GM12892 (cell line): ENCODE measurements around the gene RAD50.
"Not testable (repeated sequence)": the region's sequence is repeated elsewhere in the genome, so short reads cannot be mapped to it uniquely, and the experiment has no call there.

Source experiments
- POLR2A ChIP-seq: IDR thresholded peaks from 2 replicates; pipeline ENCODE4 v1.6.1; 2011; ENCODE audit warnings: low read depth, low read length, control low read depth
- POLR2AphosphoS5 ChIP-seq: IDR thresholded peaks from 2 replicates; pipeline ENCODE4 v1.6.1; 2011; ENCODE audit warnings: low read depth, low read length, control low read depth
- TAF1 ChIP-seq: IDR thresholded peaks from 2 replicates; pipeline ENCODE4 v1.6.1; 2011; ENCODE audit warnings: low read depth, mild to moderate bottlenecking, control low read depth, low read length, borderline replicate concordance

DNA sequence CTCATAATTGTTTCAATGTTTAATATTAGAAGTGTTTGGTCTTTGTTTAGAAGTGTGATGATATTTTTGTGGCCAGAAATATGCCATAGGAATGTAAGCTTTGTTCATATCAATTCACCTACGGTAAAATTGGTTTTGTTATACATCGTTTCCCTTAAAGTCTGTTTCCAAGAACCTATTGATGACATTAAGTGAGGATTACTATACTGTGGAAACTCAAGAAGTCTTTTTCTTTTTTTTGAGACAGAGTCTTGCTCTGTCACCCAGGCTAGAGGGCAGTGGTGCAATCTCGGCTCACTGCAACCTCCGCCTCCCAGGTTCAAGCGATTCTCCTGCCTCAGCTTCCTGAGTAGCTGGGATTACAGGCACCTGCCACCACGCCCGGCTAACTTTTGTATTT lies 7.9 kb upstream of the RAD50 start:
- not testable (repeated sequence) for TF ChIP-seq POLR2A, TAF1, POLR2AphosphoS5
